SH-SY5Y (cell line): ENCODE measurements around the gene CMSS1.

Source experiments
- GATA2 ChIP-seq: IDR thresholded peaks from 2 replicates; pipeline ENCODE4 v1.6.1; 2011; ENCODE audit warnings: mild to moderate bottlenecking, low read depth, low read length
- GATA3 ChIP-seq: IDR thresholded peaks from 2 replicates; pipeline ENCODE4 v1.6.1; 2011; ENCODE audit warnings: low read depth, mild to moderate bottlenecking, low read length, moderate library complexity

DNA sequence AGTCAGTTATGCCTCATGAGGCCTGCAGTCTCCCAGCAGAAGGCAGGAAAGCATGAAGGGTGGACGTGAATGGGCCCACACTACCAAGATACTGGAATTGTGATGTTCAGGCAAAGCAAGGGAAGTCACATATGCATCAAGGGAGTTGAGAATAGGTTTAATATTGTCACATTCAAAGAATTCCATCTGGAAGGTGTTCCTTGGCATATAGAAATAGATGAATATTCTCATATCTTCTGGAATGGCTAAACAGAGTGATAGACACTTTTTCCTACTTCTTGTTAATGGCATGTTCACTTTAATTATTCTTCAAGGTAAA, 103.7 kb downstream of the CMSS1 start:
- TF ChIP-seq GATA2 (no peak), GATA3 (no peak)
